Measurements from ENCODE around the gene MAPK10. TPM values are rescaled to one million over a fixed set of nuclear protein-coding genes. Genes with fewer than 3 reads are reported as not detected.
"Not testable (repeated sequence)": the region's sequence is repeated elsewhere in the genome, so short reads cannot be mapped to it uniquely, and the experiment has no call there.

Gene MAPK10
- total RNA-seq, 6 experiments from 2014 or later = 0.74 to 1.9 (median 1.6) TPM

DNA sequence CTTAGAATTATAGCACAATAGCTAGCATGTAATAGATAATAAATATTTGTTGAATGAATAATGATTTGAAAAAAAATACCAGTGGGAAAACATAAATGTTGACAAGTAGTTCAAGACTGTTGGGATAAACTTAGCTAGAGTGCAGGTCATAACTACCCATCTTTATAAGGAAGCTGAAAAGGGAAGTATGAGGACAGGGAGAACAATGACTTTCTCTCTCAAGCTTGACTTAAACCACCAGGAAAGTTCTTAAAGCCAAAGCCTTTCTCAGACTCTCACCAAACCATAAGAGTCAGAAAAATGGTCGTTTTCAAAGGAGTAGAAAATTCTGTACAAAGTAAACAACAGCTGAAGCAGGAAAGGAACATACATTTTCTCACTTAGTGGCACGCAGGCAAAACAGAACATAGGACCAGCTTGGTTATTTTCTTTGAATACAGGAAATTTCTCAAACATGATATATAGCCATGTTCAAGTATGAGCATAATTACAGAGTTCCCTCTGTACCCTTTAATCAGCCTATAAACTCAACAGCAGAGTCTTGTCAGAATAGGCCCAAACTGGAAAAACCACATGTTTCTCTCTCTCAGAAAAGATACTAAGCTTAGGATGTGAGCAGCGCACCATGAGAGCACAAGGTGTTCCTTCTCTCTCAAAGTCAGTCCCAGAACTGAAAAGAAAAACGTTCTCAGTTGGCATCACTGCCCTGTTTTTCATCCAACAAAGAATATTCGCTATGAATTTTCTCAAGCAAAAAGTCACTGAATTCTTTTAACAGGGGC, 28.7 kb downstream of the MAPK10 start:
- DNase-seq (no peak), ATAC-seq (no peak)

DNA sequence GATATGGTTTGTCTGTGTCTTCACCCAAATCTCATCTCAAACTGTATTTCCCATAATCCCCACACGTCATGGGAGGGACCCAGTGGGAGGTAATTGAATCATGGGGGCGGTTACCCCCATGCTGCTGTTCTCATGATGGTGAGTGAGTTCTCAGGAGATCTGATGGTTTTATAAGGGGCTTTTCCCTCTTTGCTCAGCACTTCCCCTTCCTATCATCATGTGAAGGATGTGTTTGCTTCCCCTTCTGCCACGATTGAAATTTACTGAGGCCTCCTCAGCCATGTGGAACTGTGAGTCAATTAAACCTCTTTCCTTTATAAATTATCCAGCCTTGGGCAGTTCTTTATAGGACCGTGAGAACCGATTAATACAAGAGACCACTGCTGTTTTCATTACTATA, 29.4 kb downstream of the MAPK10 start:
- DNase-seq; H3K36me3 ChIP-seq; H3K27me3 ChIP-seq; intact Hi-C loops (cut with DNase I); H3K27ac ChIP-seq; H3K4me1 ChIP-seq; ATAC-seq; H3K9me3 ChIP-seq; H3K4me3 ChIP-seq: not testable (repeated sequence)
- WGBS (ENCODE audit: insufficient coverage, low coverage, low lambda C conversion rate, missing lambda C conversion rate) = 49% methylated on average over 4 of the region's 5 CpGs

More for the DNA sequence above, 28.7 kb downstream of the MAPK10 start:
- no peaks in the 10 kb centered on the region for H3K4me1 ChIP-seq
- TF ChIP-seq, protein P1, sequence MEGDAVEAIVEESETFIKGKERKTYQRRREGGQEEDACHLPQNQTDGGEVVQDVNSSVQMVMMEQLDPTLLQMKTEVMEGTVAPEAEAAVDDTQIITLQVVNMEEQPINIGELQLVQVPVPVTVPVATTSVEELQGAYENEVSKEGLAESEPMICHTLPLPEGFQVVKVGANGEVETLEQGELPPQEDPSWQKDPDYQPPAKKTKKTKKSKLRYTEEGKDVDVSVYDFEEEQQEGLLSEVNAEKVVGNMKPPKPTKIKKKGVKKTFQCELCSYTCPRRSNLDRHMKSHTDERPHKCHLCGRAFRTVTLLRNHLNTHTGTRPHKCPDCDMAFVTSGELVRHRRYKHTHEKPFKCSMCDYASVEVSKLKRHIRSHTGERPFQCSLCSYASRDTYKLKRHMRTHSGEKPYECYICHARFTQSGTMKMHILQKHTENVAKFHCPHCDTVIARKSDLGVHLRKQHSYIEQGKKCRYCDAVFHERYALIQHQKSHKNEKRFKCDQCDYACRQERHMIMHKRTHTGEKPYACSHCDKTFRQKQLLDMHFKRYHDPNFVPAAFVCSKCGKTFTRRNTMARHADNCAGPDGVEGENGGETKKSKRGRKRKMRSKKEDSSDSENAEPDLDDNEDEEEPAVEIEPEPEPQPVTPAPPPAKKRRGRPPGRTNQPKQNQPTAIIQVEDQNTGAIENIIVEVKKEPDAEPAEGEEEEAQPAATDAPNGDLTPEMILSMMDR (IDR thresholded peaks at IDR 0.05) = no peak
- TF ChIP-seq POLR2A (IDR thresholded peaks at IDR 0.05) = no peak
- no peaks in the 10 kb centered on the region for H3K9me3 ChIP-seq
- WGBS (ENCODE audit: insufficient coverage, low coverage, low lambda C conversion rate, missing lambda C conversion rate) = 41% methylated on average over 5 of the region's 5 CpGs
- intact Hi-C loops (cut with DNase I) = no loop called here
- H3K4me3 ChIP-seq = no peak overlapping the region
- no peaks in the 10 kb centered on the region for H3K27me3 ChIP-seq
- no peak overlapping the region for H3K27ac ChIP-seq
- no peaks in the 10 kb centered on the region for H3K36me3 ChIP-seq

DNA sequence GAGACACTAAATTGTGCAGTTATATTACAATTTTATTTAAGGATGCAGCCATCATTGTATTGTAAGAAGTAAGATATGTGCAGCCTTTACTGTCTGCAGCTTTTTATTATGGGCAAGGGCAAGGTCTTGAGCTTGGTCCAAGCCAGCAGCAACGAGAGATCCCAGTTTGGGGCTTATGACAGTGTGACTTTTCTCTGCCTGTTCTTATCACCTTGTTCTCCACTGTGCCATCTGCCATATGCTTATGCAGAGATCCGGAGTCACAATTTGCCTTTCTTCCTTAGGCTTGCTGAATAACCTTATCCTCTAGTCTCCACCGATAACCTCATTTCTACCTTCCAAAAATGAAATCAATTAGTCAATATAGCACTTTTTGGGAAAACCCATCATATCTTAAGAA, 30.4 kb downstream of the MAPK10 start:
- intact Hi-C loops (cut with DNase I) = no loop called here
- TF ChIP-seq, protein P1 (IDR thresholded peaks at IDR 0.05) = no peak
- no peak for TF ChIP-seq POLR2A (IDR thresholded peaks at IDR 0.05)
- H3K9me3 ChIP-seq = no peaks in the 10 kb centered on the region
- WGBS (ENCODE audit: insufficient coverage, low coverage, low lambda C conversion rate, missing lambda C conversion rate) = 52% methylated on average over 3 of the region's 3 CpGs
- no peaks in the 10 kb centered on the region for H3K4me1 ChIP-seq
- H3K4me3 ChIP-seq = no peak overlapping the region
- H3K27ac ChIP-seq = no peak overlapping the region
- DNase-seq = no peak
- H3K36me3 ChIP-seq = no peaks in the 10 kb centered on the region
- ATAC-seq = no peak
- no peaks in the 10 kb centered on the region for H3K27me3 ChIP-seq

DNA sequence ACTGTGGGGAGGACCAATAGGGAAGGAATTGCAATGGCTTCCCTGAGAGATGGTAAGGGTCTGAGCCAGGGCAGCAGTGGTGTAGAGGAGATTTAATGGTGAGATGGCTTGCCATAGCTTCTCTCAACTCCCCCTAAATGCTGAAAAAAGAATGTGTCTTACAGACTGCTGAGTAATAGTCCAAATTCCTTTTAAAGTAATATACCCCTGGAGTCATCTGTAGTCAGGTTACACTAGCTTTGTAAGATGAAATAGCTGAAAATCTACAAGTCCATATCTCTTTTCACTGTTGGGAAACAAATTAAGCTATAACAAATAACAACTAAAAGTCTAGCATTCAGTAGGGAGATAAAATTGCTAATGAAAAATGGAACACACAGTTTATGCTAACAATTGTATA, 33.5 kb downstream of the MAPK10 start:
- intact Hi-C loops (cut with DNase I) = no loop called here
- TF ChIP-seq POLR2A (IDR thresholded peaks at IDR 0.05) = no peak
- TF ChIP-seq, protein P1 (IDR thresholded peaks at IDR 0.05) = no peak
- H3K4me1 ChIP-seq = no peaks in the 10 kb centered on the region
- no peaks in the 10 kb centered on the region for H3K27me3 ChIP-seq
- H3K9me3 ChIP-seq = no peaks in the 10 kb centered on the region
- DNase-seq (no peak), ATAC-seq (no peak)
- no peaks in the 10 kb centered on the region for H3K36me3 ChIP-seq
- no peak overlapping the region for H3K27ac ChIP-seq
- H3K4me3 ChIP-seq = no peak overlapping the region

DNA sequence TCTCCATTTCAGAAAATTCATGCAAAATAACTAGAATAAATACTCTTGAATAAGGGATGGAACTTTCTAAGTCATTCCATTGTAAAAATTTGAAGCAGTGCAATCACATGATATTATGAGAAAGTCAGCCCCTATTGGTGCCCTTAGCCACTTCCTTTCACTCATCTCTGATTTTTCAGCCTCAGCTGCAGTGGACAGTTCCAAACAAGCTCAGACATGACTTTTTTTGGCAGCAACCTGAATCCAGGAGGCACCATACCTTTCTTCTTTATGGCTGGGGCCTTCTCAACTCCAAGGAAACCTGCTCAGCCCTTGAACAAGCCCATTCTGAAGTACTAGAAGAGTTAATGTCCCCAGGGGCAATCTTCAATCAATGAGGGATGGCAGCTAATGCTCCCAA, 40.5 kb downstream of the MAPK10 start:
- no peaks in the 10 kb centered on the region for H3K9me3 ChIP-seq
- no peaks in the 10 kb centered on the region for H3K27me3 ChIP-seq
- TF ChIP-seq POLR2A (IDR thresholded peaks at IDR 0.05) = no peak
- TF ChIP-seq, protein P1 (IDR thresholded peaks at IDR 0.05) = no peak
- no peak overlapping the region for H3K4me3 ChIP-seq
- DNase-seq = no peak
- no peak for ATAC-seq
- no peaks in the 10 kb centered on the region for H3K36me3 ChIP-seq
- H3K4me1 ChIP-seq = no peaks in the 10 kb centered on the region
- H3K27ac ChIP-seq = no peak overlapping the region
- intact Hi-C loops (cut with DNase I) = no loop called here
